ENCODE results near the gene KCNT2.

DNA sequence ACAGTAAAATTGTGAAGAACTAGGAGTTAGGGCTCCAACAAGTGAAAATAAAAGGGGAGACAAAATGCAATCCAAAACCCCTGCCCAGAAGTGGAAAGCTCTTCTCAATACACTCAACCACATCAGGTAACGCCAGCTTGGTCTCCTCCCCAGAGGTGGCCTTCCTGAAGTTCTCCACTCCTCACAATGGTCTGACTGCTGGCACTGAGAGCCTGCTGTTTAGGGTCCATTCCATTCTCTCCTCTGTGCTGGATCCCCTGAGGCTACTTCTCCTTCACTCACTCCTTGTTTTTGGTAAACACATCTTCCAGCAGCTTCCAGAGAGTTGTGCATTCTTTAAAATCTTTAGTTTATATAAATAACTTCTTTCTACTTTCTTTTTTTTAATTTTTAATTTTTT lies 189.5 kb downstream of the KCNT2 start:
- TF ChIP-seq, protein P1, sequence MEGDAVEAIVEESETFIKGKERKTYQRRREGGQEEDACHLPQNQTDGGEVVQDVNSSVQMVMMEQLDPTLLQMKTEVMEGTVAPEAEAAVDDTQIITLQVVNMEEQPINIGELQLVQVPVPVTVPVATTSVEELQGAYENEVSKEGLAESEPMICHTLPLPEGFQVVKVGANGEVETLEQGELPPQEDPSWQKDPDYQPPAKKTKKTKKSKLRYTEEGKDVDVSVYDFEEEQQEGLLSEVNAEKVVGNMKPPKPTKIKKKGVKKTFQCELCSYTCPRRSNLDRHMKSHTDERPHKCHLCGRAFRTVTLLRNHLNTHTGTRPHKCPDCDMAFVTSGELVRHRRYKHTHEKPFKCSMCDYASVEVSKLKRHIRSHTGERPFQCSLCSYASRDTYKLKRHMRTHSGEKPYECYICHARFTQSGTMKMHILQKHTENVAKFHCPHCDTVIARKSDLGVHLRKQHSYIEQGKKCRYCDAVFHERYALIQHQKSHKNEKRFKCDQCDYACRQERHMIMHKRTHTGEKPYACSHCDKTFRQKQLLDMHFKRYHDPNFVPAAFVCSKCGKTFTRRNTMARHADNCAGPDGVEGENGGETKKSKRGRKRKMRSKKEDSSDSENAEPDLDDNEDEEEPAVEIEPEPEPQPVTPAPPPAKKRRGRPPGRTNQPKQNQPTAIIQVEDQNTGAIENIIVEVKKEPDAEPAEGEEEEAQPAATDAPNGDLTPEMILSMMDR (IDR thresholded peaks at IDR 0.05), result no peak
- TF ChIP-seq POLR2A (IDR thresholded peaks at IDR 0.05), result no peak

All from heart left ventricle (tissue), 13 donors.